Cardiac fibroblast (primary cell): ENCODE measurements around the gene GPR155.

Experiments used
- DNase-seq, 2 donors: peaks; one replicate each; pipeline versions ENCODE4 v3.0.0 to v3.0.0-alpha.2; 2010; ENCODE audit warnings: low read depth in 2 of 2
- H3K4me3 ChIP-seq, 2 donors: replicated peaks in 1 of 2; 1 replicate in 1 of 2; 2 replicates in 1 of 2; pipeline ENCODE4 v1.5.1; 2011; ENCODE audit warnings: low read depth in 2 of 2, low read length in 2 of 2, mild to moderate bottlenecking in 2 of 2, moderate library complexity in 1 of 2
- TF ChIP-seq, protein P1 (sequence below): IDR thresholded peaks from one replicate; pipeline ENCODE4 v1.5.1; 2011; ENCODE audit warnings: low read depth, mild to moderate bottlenecking, low read length, inconsistent platforms

GPR155 gene

DNA sequence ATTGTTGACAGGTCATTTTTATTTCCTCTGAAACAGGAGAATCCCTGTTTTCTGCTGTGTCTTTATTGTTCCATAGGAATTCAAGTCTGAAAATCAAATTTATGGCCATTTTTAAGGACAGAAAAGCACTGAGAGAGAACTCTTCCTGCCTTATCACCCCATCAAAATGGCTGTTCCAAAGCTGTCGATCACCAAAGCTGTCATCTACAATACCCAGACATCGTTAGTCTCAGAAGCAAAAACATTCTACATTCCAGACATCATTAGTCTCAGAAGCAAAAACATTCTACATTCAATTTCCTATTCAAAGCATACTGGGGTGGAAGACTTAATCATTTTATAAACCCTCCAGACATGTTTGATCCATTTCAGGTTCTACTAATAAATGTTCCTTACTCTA, 46.9 kb downstream of the GPR155 start:
- TF ChIP-seq, protein P1, sequence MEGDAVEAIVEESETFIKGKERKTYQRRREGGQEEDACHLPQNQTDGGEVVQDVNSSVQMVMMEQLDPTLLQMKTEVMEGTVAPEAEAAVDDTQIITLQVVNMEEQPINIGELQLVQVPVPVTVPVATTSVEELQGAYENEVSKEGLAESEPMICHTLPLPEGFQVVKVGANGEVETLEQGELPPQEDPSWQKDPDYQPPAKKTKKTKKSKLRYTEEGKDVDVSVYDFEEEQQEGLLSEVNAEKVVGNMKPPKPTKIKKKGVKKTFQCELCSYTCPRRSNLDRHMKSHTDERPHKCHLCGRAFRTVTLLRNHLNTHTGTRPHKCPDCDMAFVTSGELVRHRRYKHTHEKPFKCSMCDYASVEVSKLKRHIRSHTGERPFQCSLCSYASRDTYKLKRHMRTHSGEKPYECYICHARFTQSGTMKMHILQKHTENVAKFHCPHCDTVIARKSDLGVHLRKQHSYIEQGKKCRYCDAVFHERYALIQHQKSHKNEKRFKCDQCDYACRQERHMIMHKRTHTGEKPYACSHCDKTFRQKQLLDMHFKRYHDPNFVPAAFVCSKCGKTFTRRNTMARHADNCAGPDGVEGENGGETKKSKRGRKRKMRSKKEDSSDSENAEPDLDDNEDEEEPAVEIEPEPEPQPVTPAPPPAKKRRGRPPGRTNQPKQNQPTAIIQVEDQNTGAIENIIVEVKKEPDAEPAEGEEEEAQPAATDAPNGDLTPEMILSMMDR: no peak
- no peak for DNase-seq

DNA sequence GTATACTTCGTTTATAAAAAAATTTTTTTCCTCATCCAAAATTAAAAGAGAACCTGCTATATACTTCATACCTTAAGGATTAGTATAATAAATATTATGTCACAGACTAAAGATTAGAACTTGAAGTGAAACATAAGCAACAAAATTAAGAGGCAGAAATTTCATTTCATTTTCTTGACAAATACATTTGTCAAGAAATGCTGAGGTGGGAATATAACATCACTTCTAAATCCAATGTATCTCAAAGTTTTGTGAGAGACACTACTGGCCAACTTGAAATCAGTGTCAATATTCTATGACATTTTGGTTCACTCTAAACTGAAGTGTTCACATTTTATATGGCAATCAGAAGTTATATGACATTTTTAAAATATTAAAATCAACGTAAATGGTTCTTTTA, 47.5 kb downstream of the GPR155 start:
- TF ChIP-seq, protein P1: no peak
- DNase-seq: no peak
- no peak overlapping the region for H3K4me3 ChIP-seq

More for the DNA sequence above, 46.9 kb downstream of the GPR155 start:
- H3K4me3 ChIP-seq: no peak overlapping the region

DNA sequence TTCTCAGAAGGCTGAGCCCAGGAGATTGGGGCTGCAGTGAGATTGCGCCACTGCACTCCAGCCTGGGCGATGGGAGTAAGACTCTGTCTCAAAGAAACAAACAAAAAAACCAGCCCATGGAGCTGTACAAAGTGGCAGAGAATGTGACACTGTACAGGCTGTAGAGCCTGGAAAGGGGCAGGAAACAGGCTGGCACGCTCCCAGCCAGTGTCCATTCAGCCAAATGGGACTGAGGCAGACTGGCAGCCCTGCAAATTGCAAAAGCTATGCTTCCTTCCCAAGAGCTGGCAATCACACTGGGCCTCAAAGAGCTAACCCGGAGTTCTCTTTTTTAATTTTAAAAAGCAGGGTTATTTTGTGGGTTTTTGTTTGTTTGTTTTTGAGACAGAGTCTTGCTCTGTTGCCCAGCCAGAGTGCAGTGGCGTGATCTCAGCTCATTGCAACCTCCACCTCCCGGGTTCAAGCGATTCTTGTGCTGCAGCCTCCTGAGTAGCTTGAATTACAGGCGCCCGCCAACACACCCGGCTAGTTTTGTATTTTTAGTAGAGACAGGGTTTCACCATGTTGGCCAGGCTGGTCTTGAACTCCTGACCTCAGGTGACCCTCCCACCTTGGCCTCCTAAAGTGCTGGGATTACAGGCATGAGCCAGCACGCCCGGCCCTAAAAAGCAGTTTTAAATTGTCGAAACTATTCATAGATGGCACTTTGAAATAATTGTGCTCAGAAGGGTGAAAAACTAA, 48.5 kb downstream of the GPR155 start:
- TF ChIP-seq, protein P1: no peak
- no peak overlapping the region for H3K4me3 ChIP-seq
- DNase-seq: peak in 1 of 2 donors; percentile 15

DNA sequence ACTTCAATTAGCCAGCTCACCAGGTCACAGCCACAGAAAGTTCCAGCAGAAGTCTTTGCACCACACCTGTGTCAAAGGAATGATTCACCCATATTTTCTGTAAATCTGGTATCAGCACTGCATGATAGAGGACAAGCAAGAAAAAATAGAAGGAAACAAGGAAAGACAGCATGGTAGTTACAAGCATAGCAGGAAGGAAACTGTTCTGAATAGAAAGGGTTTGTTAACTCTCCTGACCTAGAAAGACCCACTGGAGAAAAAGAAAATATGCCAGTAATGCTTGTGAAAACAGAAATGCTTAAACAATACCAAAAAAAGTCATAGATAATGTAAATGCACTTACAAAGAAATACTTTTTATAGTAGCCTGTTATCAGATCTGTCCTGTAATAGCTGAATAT, 50.5 kb downstream of the GPR155 start:
- no peak overlapping the region for H3K4me3 ChIP-seq
- TF ChIP-seq, protein P1: no peak
- DNase-seq: no peak

DNA sequence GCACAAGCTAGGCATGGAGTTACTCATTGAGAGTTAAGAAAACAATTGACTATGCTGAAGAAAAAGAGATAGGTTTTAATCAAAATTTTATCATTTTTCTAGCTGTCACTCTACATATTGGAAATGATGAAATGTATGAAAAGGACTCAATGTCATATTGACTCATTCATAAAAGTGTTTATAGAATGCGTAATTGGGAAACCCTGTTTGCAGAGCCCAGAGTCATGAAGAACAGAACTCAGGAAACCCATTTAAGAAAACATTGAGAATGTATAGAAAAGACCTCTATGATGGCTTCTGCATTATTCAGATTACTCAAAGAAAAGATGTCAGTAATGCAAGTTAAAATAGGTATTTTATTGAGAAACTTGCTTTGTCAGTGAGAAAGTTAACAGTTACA, 54.9 kb downstream of the GPR155 start:
- no peak overlapping the region for H3K4me3 ChIP-seq
- TF ChIP-seq, protein P1: no peak
- DNase-seq: no peak

DNA sequence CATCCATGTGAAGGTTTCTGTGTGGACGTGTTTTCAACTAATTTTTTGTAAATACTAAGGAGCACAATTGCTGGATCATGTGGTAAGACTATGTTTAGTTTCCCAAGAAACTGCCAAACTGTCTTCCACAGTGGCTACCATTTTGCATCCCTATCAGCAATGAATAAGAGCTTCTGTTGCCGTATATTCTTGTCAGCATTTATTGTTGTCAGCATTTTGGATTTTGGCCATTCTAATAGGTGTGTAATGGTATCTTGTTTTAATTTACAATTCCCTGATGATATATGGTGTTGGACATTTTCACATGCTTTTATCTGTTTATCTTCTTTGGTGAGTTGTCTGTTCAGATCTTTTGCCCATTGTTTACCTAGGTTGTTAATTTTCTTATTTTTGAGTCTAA, 56.8 kb downstream of the GPR155 start:
- TF ChIP-seq, protein P1: no peak
- DNase-seq: no peak
- no peak overlapping the region for H3K4me3 ChIP-seq

DNA sequence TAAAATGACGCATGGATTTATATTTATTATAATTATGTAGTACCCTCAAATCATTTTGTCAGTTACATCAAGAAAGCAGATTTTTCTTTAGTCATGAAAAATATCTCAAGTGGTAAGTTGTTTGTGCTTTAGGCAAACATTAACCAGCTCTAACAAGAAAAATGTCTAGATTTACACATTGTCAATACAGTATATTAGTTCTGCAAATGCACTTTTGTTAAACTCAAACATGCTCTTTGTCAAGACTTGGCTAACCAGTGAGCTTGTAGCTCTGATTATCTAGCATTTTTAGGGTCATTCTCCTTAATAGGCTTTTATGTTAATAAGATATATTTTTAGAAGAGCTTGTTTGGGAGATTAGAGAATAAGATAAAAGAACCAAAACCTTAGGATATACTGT, 58.6 kb downstream of the GPR155 start:
- DNase-seq: no peak
- TF ChIP-seq, protein P1: no peak
- H3K4me3 ChIP-seq: no peak overlapping the region
